Fibroblast of lung (primary cell): ENCODE results near the gene C2orf76.

Experiments
- EZH2 ChIP-seq: IDR thresholded peaks from 2 replicates; pipeline ENCODE4 v1.5.1; 2012; ENCODE audit warnings: low read length, control low read depth, mild to moderate bottlenecking; ENCODE audit errors: missing control alignments
- TF ChIP-seq, protein P1 (sequence below), 2 donors: IDR thresholded peaks in 1 of 2; conservative IDR thresholded peaks in 1 of 2; 1 replicate in 1 of 2; 2 replicates in 1 of 2; pipeline ENCODE4 v1.5.1; 2011 to 2012; ENCODE audit warnings: low read length in 2 of 2, control low read depth in 1 of 2, inconsistent platforms in 1 of 2, low read depth in 1 of 2, mild to moderate bottlenecking in 1 of 2

DNA sequence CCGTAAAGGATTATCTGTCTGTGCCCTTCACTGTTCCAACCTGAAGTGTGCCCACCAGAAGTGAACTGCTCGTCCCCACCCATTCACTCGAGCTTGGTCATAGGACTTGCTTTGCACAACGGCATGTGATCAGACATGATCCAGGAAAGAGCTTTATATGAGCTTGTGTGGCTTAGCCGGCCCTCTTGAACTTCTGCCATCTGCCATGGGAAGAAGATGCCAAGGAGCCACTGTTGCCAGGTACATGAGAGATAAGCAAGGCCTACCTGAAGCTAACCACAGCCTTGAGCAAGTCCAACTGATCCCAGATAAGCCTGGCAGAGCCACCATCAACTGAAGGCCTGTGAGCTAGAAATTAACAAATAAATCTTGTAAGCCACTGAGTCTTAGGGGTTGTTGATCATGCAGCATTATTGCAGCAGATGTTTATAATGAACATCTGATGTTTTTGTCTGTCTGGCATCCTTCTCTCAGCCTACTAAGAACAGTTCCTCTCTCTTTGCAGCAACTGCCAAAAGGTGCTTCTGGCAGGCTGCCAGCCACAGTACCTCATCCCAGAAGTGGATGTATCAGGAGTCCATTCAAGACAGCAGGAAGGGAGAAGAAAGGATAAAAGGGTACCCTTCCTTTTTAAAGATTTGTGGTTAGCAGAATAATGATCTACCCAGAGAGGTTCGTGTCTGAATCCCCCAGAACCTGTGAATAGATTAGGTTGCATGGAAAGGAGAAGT lies 16.9 kb upstream of the C2orf76 start:
- TF ChIP-seq, protein P1, sequence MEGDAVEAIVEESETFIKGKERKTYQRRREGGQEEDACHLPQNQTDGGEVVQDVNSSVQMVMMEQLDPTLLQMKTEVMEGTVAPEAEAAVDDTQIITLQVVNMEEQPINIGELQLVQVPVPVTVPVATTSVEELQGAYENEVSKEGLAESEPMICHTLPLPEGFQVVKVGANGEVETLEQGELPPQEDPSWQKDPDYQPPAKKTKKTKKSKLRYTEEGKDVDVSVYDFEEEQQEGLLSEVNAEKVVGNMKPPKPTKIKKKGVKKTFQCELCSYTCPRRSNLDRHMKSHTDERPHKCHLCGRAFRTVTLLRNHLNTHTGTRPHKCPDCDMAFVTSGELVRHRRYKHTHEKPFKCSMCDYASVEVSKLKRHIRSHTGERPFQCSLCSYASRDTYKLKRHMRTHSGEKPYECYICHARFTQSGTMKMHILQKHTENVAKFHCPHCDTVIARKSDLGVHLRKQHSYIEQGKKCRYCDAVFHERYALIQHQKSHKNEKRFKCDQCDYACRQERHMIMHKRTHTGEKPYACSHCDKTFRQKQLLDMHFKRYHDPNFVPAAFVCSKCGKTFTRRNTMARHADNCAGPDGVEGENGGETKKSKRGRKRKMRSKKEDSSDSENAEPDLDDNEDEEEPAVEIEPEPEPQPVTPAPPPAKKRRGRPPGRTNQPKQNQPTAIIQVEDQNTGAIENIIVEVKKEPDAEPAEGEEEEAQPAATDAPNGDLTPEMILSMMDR (conservative IDR thresholded peaks at IDR 0.05 in 1 of 2, IDR thresholded peaks at IDR 0.05 in 1 of 2; ENCODE audit: low read depth in 1 of 2, low read length in 2 of 2) = no peak
- no peak for TF ChIP-seq EZH2
